ENCODE results near the gene ARID5B.

Gene ARID5B

GRCh38 chr10:61963669-61964058, 62.2 kb downstream of the ARID5B start:
- no peaks in the 10 kb centered on the region for H3K36me3 ChIP-seq (ENCODE audit: control insufficient read depth, insufficient read depth, low read length)
- no peak overlapping the region for H3K4me2 ChIP-seq (ENCODE audit: low read length)
- no peak for TF ChIP-seq CTCF (IDR thresholded peaks at IDR 0.05)
- no peak overlapping the region for H3K4me3 ChIP-seq (ENCODE audit: low read depth, low read length)
- H3K27me3 ChIP-seq (ENCODE audit: control insufficient read depth, insufficient read depth, low read length) = no peaks in the 10 kb centered on the region
- no peaks in the 10 kb centered on the region for H3K4me1 ChIP-seq
- no peaks in the 10 kb centered on the region for H3K9me3 ChIP-seq (ENCODE audit: control insufficient read depth, low read length)
- no peak overlapping the region for H2AFZ ChIP-seq
- H3K27ac ChIP-seq = no peak overlapping the region
- no peaks in the 10 kb centered on the region for H3K79me2 ChIP-seq
- no peak overlapping the region for H3K9ac ChIP-seq

GRCh38 chr10:61964059-61964709, 62.7 kb downstream of the ARID5B start:
- no peak overlapping the region for H2AFZ ChIP-seq
- TF ChIP-seq CTCF (IDR thresholded peaks at IDR 0.05) = no peak
- H3K4me1 ChIP-seq = no peaks in the 10 kb centered on the region
- no peak overlapping the region for H3K9ac ChIP-seq
- H3K4me2 ChIP-seq (ENCODE audit: low read length) = no peak overlapping the region
- no peak overlapping the region for H3K27ac ChIP-seq
- H3K27me3 ChIP-seq (ENCODE audit: control insufficient read depth, insufficient read depth, low read length) = no peaks in the 10 kb centered on the region
- H3K4me3 ChIP-seq (ENCODE audit: low read depth, low read length) = no peak overlapping the region
- no peaks in the 10 kb centered on the region for H3K36me3 ChIP-seq (ENCODE audit: control insufficient read depth, insufficient read depth, low read length)
- H3K79me2 ChIP-seq = no peaks in the 10 kb centered on the region
- no peaks in the 10 kb centered on the region for H3K9me3 ChIP-seq (ENCODE audit: control insufficient read depth, low read length)

- no peaks in the 10 kb centered on the region for H3K9me3 ChIP-seq (ENCODE audit: control insufficient read depth, low read length)
- H3K9ac ChIP-seq = no peak overlapping the region
- no peaks in the 10 kb centered on the region for H3K36me3 ChIP-seq (ENCODE audit: control insufficient read depth, insufficient read depth, low read length)
- H3K79me2 ChIP-seq = no peaks in the 10 kb centered on the region
- H2AFZ ChIP-seq = no peak overlapping the region
- no peak overlapping the region for H3K4me2 ChIP-seq (ENCODE audit: low read length)
- no peak overlapping the region for H3K4me3 ChIP-seq (ENCODE audit: low read depth, low read length)
- TF ChIP-seq CTCF (IDR thresholded peaks at IDR 0.05) = no peak
- H3K27ac ChIP-seq = no peak overlapping the region
- H3K4me1 ChIP-seq = no peaks in the 10 kb centered on the region
- no peaks in the 10 kb centered on the region for H3K27me3 ChIP-seq (ENCODE audit: control insufficient read depth, insufficient read depth, low read length)
Measured at GRCh38 chr10:61964949-61965702, 63.6 kb downstream of the ARID5B start.

GRCh38 chr10:61965703-61966395, 64.3 kb downstream of the ARID5B start:
- no peaks in the 10 kb centered on the region for H3K79me2 ChIP-seq
- H3K4me2 ChIP-seq (ENCODE audit: low read length) = no peak overlapping the region
- H3K9ac ChIP-seq = no peak overlapping the region
- no peak overlapping the region for H3K4me3 ChIP-seq (ENCODE audit: low read depth, low read length)
- no peak overlapping the region for H3K27ac ChIP-seq
- H3K4me1 ChIP-seq = no peaks in the 10 kb centered on the region
- TF ChIP-seq CTCF (IDR thresholded peaks at IDR 0.05) = no peak
- no peaks in the 10 kb centered on the region for H3K36me3 ChIP-seq (ENCODE audit: control insufficient read depth, insufficient read depth, low read length)
- H2AFZ ChIP-seq = no peak overlapping the region
- no peaks in the 10 kb centered on the region for H3K27me3 ChIP-seq (ENCODE audit: control insufficient read depth, insufficient read depth, low read length)
- H3K9me3 ChIP-seq (ENCODE audit: control insufficient read depth, low read length) = no peaks in the 10 kb centered on the region

All from parathyroid adenoma (tissue), 2 donors.